NCI-H82 (cell line): ENCODE results near the gene PCDH9.
"Not testable (repeated sequence)": the region's sequence is repeated elsewhere in the genome, so short reads cannot be mapped to it uniquely, and the experiment has no call there.

Source experiments
- DNase-seq: peaks from one replicate; lab custom pipeline; 2025; lab: John Stamatoyannopoulos, UW

PCDH9 gene

DNA sequence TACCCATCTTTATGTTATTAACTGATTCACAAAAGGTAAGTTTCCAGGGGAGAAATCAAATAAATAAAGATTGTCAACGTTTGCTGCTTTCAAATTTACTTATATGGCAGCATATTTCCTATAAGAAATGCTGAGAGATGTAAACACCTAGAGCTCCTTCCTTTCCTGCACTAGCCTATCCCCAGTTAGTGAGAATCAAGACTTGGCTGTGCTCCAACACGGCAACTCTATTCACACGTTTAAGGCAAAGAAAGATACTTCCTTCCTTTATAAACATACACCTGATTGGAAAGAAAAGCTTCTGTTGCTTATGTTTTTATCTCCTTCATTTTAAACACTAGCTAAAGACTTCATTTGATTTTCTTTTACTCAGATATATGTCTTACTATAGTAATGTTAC lies 107.0 kb downstream of the PCDH9 start:
- no peak for DNase-seq

GRCh38 chr13:67122251-67122650 lies 107.9 kb downstream of the PCDH9 start:
- DNase-seq: no peak

DNA sequence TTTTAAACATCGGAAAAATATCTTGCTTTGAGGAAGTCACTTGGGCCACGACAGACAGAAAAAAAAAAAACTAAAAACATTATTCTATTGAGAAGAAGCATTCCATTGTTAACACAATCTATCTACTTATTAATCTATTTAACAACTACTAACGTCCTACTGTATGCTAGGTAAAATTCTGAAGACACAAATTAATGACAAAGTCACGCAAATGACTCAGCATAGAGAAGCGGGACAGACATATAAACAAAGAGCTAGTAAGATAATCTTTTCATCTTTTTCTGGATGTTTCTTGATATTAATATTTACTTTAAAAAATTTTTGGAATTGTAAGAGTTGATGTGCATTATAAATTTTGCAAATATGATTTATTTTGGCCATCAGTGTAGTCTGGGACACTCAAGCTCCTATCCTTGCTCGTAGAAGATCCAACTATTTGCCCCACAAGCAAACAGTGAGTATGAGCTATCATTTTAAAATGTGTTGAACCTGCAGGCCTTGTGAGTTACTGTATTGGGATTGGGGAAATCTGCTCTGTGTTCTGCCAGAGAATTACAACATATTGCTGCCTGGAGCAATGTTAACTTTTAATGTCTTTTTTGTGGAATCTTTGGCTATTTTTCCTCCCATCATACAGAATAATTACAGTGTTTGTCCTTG lies 109.1 kb downstream of the PCDH9 start:
- no peak for DNase-seq

DNA sequence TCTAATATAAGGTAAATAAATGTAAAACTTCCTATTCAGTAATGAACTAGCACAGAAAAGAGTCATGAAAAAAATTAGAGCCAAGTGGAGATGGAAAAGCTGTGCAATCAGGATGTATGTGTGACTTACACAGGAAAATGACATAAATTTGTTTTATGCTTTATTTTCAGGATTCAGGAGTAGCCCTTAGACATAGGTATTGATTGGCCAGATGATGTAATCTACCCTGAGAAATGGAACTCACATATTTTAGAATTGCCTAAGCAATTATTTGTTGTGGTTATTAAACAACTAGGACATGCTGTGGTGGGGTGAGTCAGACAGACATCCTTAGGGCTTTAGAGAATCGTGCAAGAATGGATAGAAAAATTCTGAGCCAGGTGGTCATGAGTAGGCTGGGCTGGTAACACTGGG lies 110.6 kb downstream of the PCDH9 start:
- no peak for DNase-seq

GRCh38 chr13:67118277-67118676 lies 111.9 kb downstream of the PCDH9 start:
- DNase-seq: no peak

- no peak for DNase-seq
These were observed 113.1 kb downstream of the PCDH9 start for GRCh38 chr13:67117010-67117550.

GRCh38 chr13:67107979-67108378 lies 122.2 kb downstream of the PCDH9 start:
- no peak for DNase-seq

GRCh38 chr13:67106502-67107057 lies 123.6 kb downstream of the PCDH9 start:
- no peak for DNase-seq

- no peak for DNase-seq
These were observed 128.2 kb downstream of the PCDH9 start for GRCh38 chr13:67101730-67102467.

DNA sequence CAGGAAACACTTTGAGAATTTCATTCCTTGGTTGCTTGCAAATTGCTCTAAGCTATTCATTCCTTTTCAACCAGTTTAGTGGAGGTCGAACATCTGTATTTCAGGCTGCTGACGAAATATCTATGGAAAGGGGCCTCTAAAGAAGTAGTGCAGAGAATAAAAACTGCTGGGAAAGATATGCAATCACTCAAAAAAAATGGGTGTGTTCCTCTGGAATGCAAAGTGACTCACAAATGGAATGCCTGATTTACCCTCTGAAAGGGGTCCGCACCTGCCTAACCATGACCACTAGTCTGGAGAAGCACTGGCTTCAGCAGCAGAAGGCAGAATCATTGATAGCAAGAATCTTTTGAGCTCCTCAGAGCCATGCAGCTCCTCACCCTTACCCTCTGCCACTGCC lies 129.4 kb downstream of the PCDH9 start:
- no peak for DNase-seq

- DNase-seq: no peak
These were observed 130.6 kb downstream of the PCDH9 start for GRCh38 chr13:67099494-67099893.

DNA sequence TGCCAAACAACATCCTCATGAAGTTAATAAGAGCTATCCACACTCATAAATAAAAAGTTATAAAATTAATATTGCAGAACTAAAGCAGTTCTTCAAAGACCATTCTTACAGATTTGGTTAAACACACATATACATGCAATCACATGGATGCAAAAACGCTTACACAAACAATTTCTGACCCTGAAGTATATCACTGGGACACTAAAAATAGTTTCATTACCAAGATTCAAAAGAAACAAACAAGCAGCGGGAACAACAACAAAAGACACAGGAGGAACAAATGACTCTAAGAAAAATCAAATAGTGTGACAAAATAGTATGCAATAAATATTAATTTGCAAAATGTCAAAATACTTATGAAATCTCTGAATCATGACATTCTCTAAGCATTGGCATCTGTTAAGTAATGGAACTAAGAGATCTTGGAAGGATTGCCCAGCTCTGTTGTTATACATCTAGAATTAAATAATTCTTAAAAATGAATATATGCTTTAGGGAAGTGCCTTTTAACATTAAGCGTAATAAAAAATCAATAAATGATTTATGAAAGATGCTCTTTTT lies 132.2 kb downstream of the PCDH9 start:
- no peak for DNase-seq

- not testable (repeated sequence) for DNase-seq
These were observed 133.2 kb downstream of the PCDH9 start for GRCh38 chr13:67096893-67097292.

- no peak for DNase-seq
These were observed 133.7 kb downstream of the PCDH9 start for GRCh38 chr13:67096418-67096817.

DNA sequence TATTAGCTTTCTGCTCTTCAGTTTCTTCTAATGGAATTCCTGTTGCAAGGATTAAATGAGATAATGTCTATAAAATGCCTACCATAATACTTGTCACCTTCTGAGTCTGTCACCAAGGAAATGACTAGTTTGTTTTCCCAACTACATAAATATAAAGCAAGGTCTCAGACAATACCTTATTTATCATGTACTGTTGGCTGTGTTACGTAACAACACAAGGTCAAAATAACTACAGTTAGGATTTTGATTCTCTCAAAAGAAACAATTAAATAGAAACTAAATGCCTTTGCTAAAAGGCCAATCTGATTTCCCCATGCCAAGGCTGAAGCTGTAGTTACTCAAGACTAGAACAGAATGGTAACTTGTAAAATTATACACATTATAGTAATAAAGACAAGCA lies 134.5 kb downstream of the PCDH9 start:
- DNase-seq: no peak

GRCh38 chr13:67094952-67095351 lies 135.2 kb downstream of the PCDH9 start:
- no peak for DNase-seq

DNA sequence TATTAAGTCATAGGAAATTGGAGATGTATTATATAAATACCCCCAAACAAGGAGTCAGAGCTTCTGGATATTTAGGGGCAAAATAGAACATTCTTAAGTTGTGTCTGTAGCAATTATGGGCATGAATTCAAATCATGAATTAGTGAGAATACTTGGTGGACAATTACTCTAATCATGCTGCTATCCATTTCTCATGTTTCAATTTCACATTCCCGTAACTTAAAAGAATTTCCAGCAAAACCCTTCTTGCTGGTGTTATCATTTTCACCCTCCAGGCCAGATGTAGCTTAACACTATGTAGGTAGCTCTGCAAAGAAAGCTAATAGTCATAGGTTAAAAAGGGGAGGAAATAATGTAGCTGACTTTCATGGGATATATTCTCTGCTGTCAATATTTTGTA lies 136.1 kb downstream of the PCDH9 start:
- no peak for DNase-seq

DNA sequence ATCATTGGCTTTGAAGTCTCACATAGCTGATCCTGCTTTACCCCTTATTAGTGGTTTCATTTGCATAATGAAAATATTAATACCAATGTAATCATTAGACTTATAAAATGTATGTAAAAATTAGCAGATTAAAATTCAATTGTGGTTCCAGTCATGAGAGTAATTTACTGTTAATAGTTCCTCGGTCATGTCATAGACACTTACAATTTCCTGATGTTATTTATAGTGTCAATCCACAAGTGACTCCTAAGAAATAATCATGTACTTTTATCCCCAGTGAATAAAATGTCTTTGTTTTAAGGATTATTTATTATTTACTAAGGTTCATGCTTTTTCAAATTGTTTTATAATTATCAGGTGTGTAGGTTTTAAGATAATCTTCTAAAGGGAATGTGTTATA lies 138.5 kb downstream of the PCDH9 start:
- no peak for DNase-seq

GRCh38 chr13:67090856-67091255 lies 139.3 kb downstream of the PCDH9 start:
- no peak for DNase-seq

- no peak for DNase-seq
These were observed 142.6 kb downstream of the PCDH9 start for GRCh38 chr13:67087527-67087926.

DNA sequence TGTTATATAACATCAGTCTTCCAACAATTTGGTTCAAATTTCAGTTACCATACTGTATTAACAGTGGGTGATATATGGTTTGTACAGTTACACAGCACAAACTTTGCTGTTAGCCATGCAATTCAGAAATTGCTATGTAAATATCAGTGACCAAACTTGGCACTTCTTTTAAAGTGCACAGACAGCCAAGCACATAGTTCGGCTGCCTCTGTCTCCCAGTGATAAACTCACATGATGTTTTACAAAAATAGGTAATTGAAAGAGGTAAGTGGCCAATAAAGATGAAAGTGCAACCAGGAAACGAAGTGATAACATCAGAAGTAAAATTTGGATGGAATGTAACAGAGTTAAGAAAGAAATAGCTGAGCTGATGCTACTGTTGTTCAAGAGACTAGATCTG lies 143.9 kb downstream of the PCDH9 start:
- no peak for DNase-seq

DNA sequence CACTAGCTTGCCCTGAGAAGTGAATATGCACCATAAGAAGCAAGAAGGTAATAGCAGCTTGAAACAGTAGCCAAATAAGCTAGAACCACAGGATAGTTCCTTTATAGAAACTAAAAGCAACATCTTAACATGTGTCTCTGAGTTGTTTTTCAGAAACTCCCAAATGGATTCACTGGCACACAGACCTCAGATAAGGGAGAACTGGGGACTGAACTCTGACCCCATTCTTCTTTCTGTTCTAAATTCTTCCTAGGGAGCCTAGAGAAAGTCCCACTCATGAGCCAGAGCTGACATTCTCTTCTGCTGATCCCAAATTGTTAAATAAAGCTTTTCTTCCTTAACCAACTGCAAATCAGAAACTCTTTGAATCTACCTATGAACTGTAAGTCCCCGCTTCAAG lies 146.1 kb downstream of the PCDH9 start:
- DNase-seq: no peak

GRCh38 chr13:67083519-67083918 lies 146.6 kb downstream of the PCDH9 start:
- no peak for DNase-seq
